ENCODE measurements around the gene RFX1.
"Not testable (repeated sequence)": the region's sequence is repeated elsewhere in the genome, so short reads cannot be mapped to it uniquely, and the experiment has no call there.

RFX1 gene

DNA sequence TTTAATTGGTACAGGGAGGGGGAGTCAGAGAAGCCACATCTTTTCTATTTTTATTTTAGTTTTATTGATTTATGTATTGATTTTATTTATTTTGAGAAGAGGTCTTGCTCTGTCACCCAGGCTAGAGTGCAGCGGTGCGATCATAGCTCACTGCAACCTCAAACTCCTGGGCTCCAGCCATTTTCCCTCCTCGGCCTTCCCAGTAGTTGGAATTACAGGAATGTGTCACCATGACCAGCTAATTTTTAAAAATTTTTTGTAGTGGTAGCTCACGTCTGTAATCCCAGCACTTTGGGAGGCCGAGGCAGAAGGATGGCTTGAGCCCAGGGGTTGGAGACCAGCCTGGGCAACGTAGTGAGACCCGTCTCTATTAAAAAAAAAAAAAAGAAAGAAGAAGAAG is 29.6 kb upstream of the RFX1 start:
- no peaks in the 10 kb centered on the region for H3K36me3 ChIP-seq (ENCODE audit: insufficient read depth, low read length)
- no peaks in the 10 kb centered on the region for H3K4me1 ChIP-seq (ENCODE audit: insufficient read depth, low read length)
- H3K9me3 ChIP-seq (ENCODE audit: control insufficient read depth, insufficient read depth, low read length): no peaks in the 10 kb centered on the region
- H3K9ac ChIP-seq (ENCODE audit: low read depth, low read length): no peak overlapping the region

DNA sequence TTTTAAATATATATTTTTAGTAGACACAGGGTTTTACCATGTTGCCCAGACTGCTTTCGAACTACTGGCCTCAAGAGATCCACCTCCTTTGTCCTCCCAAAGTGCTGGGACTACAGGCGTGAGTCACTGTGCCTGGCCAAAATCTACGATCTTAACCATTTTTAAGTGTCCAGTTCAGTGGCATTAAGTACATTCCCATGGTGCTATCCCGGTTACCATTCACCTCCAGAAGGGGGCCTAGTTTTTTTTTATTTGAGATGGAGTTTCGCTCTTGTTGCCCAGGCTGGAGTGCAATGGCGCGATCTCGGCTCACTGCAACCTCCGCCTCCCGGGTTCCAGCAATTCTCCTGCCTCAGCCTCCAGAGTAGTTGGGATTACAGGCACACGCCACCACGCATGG is 29.0 kb upstream of the RFX1 start:
- not testable (repeated sequence) for H3K36me3 ChIP-seq (ENCODE audit: insufficient read depth, low read length); H3K9ac ChIP-seq (ENCODE audit: low read depth, low read length)

DNA sequence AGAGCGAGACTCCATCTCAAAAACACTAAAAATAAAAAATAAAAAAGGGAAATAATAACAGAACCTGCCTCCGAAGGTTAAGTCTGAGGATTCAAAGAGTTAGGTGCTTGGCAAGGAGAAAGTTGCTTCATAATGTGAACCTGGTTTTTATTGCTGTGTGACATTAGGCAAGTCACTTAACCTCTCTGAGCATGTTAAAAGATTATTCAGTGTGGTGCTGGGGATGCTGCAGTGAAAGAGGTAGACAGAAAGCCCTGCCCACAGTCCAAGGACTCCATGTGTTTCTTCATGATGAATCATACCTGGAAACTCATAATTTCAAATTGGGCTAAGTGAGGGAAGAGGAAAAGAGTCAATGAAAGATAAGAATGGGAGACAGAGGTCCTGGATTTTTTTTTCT is 27.8 kb upstream of the RFX1 start:
- no peak overlapping the region for H3K9ac ChIP-seq (ENCODE audit: low read depth, low read length)
- no peaks in the 10 kb centered on the region for H3K9me3 ChIP-seq (ENCODE audit: control insufficient read depth, insufficient read depth, low read length)
- no peaks in the 10 kb centered on the region for H3K4me1 ChIP-seq (ENCODE audit: insufficient read depth, low read length)
- H3K36me3 ChIP-seq (ENCODE audit: insufficient read depth, low read length): no peaks in the 10 kb centered on the region

More for the DNA sequence above, 29.0 kb upstream of the RFX1 start:
- not testable (repeated sequence) for H3K9me3 ChIP-seq (ENCODE audit: control insufficient read depth, insufficient read depth, low read length); H3K4me1 ChIP-seq (ENCODE audit: insufficient read depth, low read length)

DNA sequence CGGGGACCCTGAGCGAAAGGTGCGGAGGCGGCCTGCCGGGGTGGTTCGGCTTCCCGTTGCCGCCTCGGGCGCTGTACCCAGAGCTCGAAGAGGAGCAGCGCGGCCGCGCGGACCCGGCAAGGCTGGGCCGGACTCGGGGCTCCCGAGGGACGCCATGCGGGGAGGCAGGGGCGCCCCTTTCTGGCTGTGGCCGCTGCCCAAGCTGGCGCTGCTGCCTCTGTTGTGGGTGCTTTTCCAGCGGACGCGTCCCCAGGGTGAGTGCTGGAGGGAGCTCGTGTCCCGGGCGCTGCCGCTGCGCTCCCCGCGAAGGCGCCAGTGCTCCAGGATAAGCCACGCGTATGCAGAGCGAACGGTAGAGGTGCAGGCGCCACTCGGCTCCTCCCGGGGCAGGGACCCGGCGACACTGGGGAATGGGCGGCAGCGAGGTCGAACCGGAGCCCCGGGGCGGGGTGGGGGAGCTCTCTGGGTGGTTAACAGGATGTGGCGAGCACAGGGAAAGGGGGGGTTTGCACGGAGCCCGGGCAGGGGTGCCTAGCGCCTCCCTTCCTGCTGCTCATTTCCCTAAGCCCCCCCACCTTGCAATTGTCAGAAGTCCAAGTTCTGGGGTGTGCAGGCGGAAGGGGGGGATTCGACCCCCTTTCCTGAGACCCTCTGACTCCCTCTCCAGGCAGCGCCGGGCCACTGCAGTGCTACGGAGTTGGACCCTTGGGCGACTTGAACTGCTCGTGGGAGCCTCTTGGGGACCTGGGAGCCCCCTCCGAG is 25.8 kb upstream of the RFX1 start, which contains the start of gene IL27RA:
TSS of gene IL27RA (plus strand) at position 44 of the 762 bp plus-strand sequence. CDS start at position 155, 111 bp downstream.
- Histone ChIP-seq H3K36me3 (ENCODE audit: insufficient read depth, low read length) (no peaks in the 10 kb centered on the region), H3K4me1 (ENCODE audit: insufficient read depth, low read length) (no peaks in the 10 kb centered on the region), H3K9me3 (ENCODE audit: control insufficient read depth, insufficient read depth, low read length) (no peaks in the 10 kb centered on the region), H3K9ac (ENCODE audit: low read depth, low read length) (peak within 1 kb of the TSS; percentile 56)

DNA sequence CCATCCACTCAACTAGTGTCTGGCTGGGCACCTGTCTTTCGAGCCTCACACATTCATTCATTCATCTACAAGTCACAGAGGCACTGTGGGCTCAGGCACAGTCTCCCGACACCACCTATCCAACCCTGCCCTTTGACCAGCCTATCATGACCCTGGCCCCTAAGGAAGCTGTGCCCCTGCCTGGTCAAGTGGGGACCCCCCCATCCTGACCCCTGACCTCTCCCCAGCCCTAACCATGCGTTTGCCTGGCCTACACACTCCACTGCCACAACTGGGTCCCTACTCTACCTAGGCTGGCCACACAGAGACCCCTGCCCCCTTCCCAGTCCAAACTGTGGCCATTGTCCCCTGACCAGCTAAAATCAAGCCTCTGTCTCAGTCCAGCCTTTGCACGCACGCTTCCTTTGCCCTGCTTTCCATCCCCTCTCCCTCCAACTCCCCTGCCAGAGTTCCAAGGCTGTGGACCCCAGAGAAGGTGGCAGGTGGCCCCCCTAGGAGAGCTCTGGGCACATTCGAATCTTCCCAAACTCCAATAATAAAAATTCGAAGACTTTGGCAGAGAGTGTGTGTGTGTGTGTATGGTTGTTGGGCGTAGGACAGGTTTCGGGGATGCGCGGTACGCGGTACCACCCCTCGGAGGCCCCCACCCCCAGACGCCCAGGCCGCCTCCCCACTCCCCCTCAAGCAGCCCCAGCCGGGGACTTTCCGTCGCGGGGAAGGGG is 25.0 kb upstream of the RFX1 start:
- no peaks in the 10 kb centered on the region for H3K36me3 ChIP-seq (ENCODE audit: insufficient read depth, low read length)
- H3K9ac ChIP-seq (ENCODE audit: low read depth, low read length): peak overlapping the region; percentile 56
- H3K4me1 ChIP-seq (ENCODE audit: insufficient read depth, low read length): no peaks in the 10 kb centered on the region
- H3K9me3 ChIP-seq (ENCODE audit: control insufficient read depth, insufficient read depth, low read length): no peaks in the 10 kb centered on the region

DNA sequence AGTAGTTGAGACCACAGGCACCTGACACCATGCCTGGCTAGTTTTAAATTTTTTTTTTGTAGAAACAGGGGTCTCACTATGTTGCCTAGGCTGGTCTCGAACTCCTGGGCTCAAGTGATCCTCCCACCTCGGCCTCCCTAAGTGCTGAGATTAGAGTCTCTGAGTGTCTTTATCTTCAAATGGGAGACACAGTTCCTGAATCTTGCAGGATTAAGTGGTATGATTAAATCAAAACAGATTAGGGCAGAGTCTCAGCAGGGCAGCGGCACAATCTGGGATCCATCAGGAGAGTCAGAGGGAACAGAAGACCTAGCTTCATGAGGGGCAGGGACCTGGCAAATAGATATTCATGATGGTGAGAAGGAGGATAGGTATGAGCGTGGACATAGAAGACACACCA is 22.8 kb upstream of the RFX1 start:
- Histone ChIP-seq H3K9me3 (ENCODE audit: control insufficient read depth, insufficient read depth, low read length) (no peaks in the 10 kb centered on the region), H3K4me1 (ENCODE audit: insufficient read depth, low read length) (peaks cover 1% of the 10 kb centered on the region; the same call in 1 of the 2 replicates), H3K9ac (ENCODE audit: low read depth, low read length) (no peak overlapping the region), H3K36me3 (ENCODE audit: insufficient read depth, low read length) (no peaks in the 10 kb centered on the region)

DNA sequence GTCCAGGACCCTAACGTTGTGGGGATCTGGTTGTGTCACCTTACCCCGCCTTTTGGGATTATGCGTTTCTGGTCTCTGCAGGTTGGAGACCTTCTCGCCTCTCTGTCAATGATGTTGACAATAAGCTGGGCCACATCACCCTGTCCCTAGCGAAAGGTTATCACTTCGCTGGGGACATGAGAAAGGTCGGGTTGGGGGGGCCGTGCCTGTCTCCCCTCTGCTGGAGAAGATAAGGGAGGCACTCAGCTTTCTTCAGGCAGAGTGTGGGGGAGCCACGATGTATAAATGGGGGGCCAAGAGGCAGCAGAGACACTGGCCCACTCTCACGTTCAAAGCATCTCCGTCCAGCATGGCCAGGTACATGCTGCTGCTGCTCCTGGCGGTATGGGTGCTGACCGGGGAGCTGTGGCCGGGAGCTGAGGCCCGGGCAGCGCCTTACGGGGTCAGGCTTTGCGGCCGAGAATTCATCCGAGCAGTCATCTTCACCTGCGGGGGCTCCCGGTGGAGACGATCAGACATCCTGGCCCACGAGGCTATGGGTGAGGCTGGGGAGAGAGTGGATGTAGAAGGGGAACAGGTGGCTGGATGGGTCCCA is 21.8 kb upstream of the RFX1 start, which contains the start of gene RLN3:
TSS of gene RLN3 (plus strand) at position 293 of the 595 bp plus-strand sequence. CDS start at position 350, 57 bp downstream.
- peaks cover 5% of the 10 kb centered on the region; the same call in 1 of the 2 replicates for H3K4me1 ChIP-seq (ENCODE audit: insufficient read depth, low read length)
- no peaks in the 10 kb centered on the region for H3K9me3 ChIP-seq (ENCODE audit: control insufficient read depth, insufficient read depth, low read length)
- no peaks in the 10 kb centered on the region for H3K36me3 ChIP-seq (ENCODE audit: insufficient read depth, low read length)
- no peak within 1 kb of the TSS for H3K9ac ChIP-seq (ENCODE audit: low read depth, low read length)

DNA sequence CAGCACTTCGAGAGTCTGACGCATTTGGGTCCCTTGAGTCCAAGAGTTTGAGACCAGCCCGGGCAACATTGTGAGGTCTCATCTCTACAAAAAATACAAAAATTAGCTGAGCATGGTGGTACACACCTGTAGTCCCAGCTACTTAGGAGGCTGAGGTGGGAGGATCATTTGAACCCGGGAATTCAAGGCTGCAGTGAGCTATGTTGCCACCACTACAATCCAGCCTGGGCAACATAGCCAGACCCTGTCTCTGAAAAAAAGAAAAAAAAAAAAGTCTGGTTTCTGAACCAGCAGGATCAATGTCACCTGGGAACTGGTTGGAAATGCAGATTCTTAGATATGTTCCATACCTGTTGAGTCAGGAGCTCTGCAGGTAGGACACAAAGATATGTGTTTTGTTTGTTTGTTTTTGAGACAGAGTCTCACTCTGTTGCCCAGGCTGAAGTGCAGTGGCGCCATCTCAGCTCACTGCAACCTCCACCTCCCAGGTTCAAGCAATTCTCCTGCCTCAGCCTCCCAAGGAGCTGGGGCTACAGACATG is 20.6 kb upstream of the RFX1 start:
- H3K36me3 ChIP-seq (ENCODE audit: insufficient read depth, low read length); H3K4me1 ChIP-seq (ENCODE audit: insufficient read depth, low read length); H3K9ac ChIP-seq (ENCODE audit: low read depth, low read length); H3K9me3 ChIP-seq (ENCODE audit: control insufficient read depth, insufficient read depth, low read length): not testable (repeated sequence)

DNA sequence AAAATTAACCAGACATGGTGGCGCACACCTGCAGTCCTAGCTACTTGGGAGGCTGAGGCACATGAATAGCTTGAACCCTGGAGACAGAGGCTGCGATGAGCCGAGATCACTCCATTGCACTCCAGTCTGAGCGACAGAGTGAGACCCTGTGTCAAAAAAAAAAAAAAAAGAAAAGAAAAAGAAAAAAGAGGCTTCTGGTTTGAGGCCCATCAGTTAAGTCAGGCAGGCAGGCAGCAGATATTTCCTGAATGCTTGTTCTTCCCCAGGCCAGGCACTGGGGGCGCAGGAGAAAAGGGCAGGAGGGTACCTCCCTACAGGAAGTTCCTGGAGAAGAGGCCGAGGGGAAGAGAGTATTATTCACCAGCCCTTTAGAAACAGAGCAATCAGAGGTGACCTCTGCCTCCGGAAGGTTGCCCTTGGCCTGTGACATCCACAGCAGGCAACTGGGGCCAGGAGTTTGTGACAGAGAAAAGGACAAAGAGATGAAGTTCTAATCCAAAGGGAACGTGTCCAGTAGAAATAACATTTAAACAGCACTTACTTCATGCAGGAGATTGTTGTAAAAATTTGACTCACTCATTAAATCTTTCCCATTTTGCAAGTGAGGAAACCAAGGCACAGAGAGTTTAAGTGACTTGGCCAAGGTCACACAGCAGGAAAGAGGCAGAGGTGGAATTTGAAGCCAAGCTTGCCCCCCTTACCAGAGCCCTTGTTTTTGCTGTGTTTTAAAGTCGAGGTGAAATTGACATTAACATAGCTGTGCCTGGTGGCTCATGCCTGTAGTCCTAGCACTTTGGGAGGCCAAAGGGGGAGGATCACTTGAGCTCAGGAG is 17.5 kb upstream of the RFX1 start:
- Histone ChIP-seq H3K9me3 (ENCODE audit: control insufficient read depth, insufficient read depth, low read length) (no peaks in the 10 kb centered on the region), H3K36me3 (ENCODE audit: insufficient read depth, low read length) (no peaks in the 10 kb centered on the region), H3K4me1 (ENCODE audit: insufficient read depth, low read length) (peaks cover 5% of the 10 kb centered on the region; the same call in 1 of the 2 replicates), H3K9ac (ENCODE audit: low read depth, low read length) (no peak overlapping the region)

DNA sequence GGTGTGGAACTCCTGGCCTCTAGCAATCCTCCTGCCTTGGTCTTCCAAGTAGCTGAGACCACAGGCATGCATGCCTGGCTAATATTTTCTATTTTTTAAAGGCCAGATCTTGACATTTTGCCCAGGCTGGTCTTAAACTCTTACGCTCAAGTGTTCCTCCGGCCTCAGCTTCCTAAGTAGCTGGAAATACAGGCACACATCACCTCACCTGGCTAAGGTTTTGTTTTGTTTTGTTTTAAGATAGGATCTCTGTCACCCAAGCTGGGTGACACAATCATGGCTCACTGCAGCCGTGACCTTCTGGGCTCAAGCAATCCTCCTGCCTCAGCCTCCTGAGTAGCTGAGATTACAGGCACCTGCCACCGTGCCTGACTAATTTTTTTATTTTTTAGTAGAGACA is 16.3 kb upstream of the RFX1 start:
- no peaks in the 10 kb centered on the region for H3K36me3 ChIP-seq (ENCODE audit: insufficient read depth, low read length)
- no peaks in the 10 kb centered on the region for H3K9me3 ChIP-seq (ENCODE audit: control insufficient read depth, insufficient read depth, low read length)
- no peak overlapping the region for H3K9ac ChIP-seq (ENCODE audit: low read depth, low read length)
- H3K4me1 ChIP-seq (ENCODE audit: insufficient read depth, low read length): peaks cover 5% of the 10 kb centered on the region; the same call in 1 of the 2 replicates

DNA sequence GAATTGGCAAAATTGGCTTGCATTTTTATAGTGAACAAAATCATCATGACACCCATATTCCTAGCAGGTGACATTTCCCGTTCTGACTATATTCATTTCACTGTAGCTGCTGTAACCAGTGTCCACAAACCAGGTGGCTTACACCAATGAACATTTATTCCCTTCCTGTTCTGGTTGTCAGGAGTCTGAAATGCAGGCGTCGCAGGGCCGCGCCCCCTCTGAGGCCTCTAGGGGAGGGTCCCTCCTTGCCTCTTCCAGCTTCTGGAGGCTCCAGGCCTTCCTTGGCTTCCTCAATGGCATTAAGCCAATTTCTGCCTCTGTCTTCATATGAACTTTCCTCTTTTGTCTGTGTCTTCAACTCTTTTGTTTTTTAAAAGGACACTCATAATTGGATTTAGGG is 15.4 kb upstream of the RFX1 start:
- Histone ChIP-seq H3K36me3 (ENCODE audit: insufficient read depth, low read length) (no peaks in the 10 kb centered on the region), H3K4me1 (ENCODE audit: insufficient read depth, low read length) (peaks cover 5% of the 10 kb centered on the region; the same call in 1 of the 2 replicates), H3K9me3 (ENCODE audit: control insufficient read depth, insufficient read depth, low read length) (no peaks in the 10 kb centered on the region), H3K9ac (ENCODE audit: low read depth, low read length) (no peak overlapping the region)

DNA sequence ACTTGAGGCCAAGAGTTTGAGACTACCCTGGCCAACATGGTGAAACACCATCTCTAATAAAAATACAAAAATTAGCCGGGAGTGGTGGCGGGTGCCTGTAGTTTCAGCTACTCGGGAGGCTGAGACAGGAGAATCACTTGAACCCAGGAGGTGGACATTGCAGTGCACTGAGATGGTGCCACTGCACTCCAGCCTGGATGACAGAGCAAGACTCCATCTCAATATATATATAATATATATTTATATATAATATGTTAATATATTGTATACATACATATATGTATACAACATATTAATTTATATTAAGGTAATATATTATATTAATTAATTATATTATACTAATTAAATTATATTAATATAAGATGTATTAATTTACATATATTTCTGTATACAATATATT is 13.6 kb upstream of the RFX1 start:
- H3K9me3 ChIP-seq (ENCODE audit: control insufficient read depth, insufficient read depth, low read length); H3K36me3 ChIP-seq (ENCODE audit: insufficient read depth, low read length); H3K4me1 ChIP-seq (ENCODE audit: insufficient read depth, low read length); H3K9ac ChIP-seq (ENCODE audit: low read depth, low read length): not testable (repeated sequence)

DNA sequence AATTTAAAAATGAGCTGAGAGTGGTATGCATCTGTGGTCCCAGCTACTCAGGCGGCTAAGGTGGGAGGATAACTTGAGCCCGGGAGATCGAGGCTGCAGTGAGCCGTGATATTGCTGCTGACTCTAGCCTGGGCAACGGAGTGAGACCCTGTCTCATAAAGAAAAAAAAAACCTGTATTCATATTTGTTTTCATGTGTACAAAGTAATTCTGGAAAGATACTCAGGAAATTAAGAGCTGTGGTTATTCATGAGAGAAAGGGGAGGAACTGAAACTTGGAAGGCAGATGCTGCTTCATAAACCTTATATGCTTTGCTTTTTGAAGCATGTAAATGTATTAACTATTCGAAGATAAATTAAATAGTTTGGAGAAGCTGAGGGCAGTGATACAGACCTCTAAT is 13.0 kb upstream of the RFX1 start:
- H3K9me3 ChIP-seq (ENCODE audit: control insufficient read depth, insufficient read depth, low read length): no peaks in the 10 kb centered on the region
- no peak overlapping the region for H3K9ac ChIP-seq (ENCODE audit: low read depth, low read length)
- H3K4me1 ChIP-seq (ENCODE audit: insufficient read depth, low read length): peaks cover 5% of the 10 kb centered on the region; the same call in 1 of the 2 replicates

More for the DNA sequence above, 13.0 kb upstream of the RFX1 start:
- no peaks in the 10 kb centered on the region for H3K36me3 ChIP-seq (ENCODE audit: insufficient read depth, low read length)
